ENCODE data around the gene GALM. TPM values are rescaled to one million over a fixed set of nuclear protein-coding genes. Genes with fewer than 3 reads are reported as not detected.

Gene GALM
- total and polyA plus RNA-seq, 2 of the 13 experiments (the other 11 are each of a cell fraction or from before 2014, with no cell fraction given) = 65.5 to 90.0 TPM

DNA sequence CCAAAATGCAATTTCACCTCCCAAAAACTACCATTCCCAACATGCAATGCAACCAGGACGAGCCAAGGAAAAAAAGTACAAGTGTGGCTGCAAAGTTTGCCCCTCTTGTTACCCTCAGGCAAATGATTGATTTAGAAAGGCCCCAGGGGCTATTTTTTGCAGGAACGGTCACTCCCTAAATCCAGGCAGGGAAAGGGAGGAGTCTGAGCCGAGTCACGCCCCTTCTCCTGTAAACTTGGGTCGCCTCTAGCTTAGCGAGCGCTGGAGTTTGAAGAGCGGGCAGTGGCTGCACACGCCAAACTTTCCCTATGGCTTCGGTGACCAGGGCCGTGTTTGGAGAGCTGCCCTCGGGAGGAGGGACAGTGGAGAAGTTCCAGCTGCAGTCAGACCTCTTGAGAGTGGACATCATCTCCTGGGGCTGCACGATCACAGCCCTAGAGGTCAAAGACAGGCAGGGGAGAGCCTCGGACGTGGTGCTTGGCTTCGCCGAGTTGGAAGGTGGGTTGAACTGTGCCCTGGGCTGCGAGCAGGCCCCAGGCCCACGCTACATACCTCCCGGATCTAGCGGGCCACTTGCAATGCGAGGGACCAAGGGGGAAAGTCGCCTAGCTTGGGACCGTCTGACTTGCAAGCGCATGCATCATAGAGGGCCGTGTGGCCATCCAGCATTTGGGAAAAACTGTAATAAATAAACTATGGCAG is at the start of gene GALM (continued):
- TF ChIP-seq, protein P1, sequence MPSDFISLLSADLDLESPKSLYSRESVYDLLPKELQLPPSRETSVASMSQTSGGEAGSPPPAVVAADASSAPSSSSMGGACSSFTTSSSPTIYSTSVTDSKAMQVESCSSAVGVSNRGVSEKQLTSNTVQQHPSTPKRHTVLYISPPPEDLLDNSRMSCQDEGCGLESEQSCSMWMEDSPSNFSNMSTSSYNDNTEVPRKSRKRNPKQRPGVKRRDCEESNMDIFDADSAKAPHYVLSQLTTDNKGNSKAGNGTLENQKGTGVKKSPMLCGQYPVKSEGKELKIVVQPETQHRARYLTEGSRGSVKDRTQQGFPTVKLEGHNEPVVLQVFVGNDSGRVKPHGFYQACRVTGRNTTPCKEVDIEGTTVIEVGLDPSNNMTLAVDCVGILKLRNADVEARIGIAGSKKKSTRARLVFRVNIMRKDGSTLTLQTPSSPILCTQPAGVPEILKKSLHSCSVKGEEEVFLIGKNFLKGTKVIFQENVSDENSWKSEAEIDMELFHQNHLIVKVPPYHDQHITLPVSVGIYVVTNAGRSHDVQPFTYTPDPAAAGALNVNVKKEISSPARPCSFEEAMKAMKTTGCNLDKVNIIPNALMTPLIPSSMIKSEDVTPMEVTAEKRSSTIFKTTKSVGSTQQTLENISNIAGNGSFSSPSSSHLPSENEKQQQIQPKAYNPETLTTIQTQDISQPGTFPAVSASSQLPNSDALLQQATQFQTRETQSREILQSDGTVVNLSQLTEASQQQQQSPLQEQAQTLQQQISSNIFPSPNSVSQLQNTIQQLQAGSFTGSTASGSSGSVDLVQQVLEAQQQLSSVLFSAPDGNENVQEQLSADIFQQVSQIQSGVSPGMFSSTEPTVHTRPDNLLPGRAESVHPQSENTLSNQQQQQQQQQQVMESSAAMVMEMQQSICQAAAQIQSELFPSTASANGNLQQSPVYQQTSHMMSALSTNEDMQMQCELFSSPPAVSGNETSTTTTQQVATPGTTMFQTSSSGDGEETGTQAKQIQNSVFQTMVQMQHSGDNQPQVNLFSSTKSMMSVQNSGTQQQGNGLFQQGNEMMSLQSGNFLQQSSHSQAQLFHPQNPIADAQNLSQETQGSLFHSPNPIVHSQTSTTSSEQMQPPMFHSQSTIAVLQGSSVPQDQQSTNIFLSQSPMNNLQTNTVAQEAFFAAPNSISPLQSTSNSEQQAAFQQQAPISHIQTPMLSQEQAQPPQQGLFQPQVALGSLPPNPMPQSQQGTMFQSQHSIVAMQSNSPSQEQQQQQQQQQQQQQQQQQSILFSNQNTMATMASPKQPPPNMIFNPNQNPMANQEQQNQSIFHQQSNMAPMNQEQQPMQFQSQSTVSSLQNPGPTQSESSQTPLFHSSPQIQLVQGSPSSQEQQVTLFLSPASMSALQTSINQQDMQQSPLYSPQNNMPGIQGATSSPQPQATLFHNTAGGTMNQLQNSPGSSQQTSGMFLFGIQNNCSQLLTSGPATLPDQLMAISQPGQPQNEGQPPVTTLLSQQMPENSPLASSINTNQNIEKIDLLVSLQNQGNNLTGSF (CRISPR knock-in tag; IDR thresholded peaks at IDR 0.05) = peak; percentile 79; the same call in 1 of the 2 replicates
- TF ChIP-seq PAX8 (CRISPR knock-in tag; IDR thresholded peaks at IDR 0.05; ENCODE audit: borderline replicate concordance) (peak; percentile 96; the same call in 1 of the 2 replicates), PHF20 (CRISPR knock-in tag; IDR thresholded peaks at IDR 0.05) (peak; percentile 75), TP53 (CRISPR knock-in tag; conservative IDR thresholded peaks at IDR 0.05) (no peak; the same call in 1 of the 2 replicates), ZNF382 (CRISPR knock-in tag; IDR thresholded peaks at IDR 0.05; ENCODE audit: borderline replicate concordance) (no peak), KMT2A (CRISPR knock-in tag; IDR thresholded peaks at IDR 0.05) (peak; percentile 90), RNF2 (conservative IDR thresholded peaks at IDR 0.05; ENCODE audit: low read depth) (0 out of 2 replicates have a peak, but pooled peaks have one; percentile 24), PHF5A (CRISPR knock-in tag; IDR thresholded peaks at IDR 0.05; ENCODE audit: low read depth, unreplicated experiment) (peak; percentile 91), SP2 (CRISPR knock-in tag; IDR thresholded peaks at IDR 0.05) (peak; percentile 52; the same call in 1 of the 2 replicates)
- TF ChIP-seq, protein P2, sequence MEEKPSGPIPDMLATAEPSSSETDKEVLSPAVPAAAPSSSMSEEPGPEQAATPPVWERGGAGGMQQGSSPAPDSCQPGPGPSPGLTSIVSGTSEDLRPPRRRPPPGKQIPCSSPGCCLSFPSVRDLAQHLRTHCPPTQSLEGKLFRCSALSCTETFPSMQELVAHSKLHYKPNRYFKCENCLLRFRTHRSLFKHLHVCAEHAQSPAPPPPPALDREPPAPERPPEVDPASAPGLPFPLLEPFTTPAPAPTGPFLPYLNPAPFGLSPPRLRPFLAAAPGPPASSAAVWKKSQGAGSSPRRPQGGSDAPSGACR (CRISPR knock-in tag; IDR thresholded peaks at IDR 0.05) = no peak
- TF ChIP-seq, protein P3, sequence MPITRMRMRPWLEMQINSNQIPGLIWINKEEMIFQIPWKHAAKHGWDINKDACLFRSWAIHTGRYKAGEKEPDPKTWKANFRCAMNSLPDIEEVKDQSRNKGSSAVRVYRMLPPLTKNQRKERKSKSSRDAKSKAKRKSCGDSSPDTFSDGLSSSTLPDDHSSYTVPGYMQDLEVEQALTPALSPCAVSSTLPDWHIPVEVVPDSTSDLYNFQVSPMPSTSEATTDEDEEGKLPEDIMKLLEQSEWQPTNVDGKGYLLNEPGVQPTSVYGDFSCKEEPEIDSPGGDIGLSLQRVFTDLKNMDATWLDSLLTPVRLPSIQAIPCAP (CRISPR knock-in tag; IDR thresholded peaks at IDR 0.05; ENCODE audit: low read depth) = 0 out of 2 replicates have a peak, but pooled peaks have one; percentile 65
- TF ChIP-seq, protein P4, sequence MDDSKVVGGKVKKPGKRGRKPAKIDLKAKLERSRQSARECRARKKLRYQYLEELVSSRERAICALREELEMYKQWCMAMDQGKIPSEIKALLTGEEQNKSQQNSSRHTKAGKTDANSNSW (CRISPR knock-in tag; IDR thresholded peaks at IDR 0.05; ENCODE audit: borderline replicate concordance) = no peak
- TF ChIP-seq, protein P5, sequence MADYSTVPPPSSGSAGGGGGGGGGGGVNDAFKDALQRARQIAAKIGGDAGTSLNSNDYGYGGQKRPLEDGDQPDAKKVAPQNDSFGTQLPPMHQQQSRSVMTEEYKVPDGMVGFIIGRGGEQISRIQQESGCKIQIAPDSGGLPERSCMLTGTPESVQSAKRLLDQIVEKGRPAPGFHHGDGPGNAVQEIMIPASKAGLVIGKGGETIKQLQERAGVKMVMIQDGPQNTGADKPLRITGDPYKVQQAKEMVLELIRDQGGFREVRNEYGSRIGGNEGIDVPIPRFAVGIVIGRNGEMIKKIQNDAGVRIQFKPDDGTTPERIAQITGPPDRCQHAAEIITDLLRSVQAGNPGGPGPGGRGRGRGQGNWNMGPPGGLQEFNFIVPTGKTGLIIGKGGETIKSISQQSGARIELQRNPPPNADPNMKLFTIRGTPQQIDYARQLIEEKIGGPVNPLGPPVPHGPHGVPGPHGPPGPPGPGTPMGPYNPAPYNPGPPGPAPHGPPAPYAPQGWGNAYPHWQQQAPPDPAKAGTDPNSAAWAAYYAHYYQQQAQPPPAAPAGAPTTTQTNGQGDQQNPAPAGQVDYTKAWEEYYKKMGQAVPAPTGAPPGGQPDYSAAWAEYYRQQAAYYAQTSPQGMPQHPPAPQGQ (CRISPR knock-in tag; IDR thresholded peaks at IDR 0.05; ENCODE audit: borderline replicate concordance) = no peak
- TF ChIP-seq, protein P6, sequence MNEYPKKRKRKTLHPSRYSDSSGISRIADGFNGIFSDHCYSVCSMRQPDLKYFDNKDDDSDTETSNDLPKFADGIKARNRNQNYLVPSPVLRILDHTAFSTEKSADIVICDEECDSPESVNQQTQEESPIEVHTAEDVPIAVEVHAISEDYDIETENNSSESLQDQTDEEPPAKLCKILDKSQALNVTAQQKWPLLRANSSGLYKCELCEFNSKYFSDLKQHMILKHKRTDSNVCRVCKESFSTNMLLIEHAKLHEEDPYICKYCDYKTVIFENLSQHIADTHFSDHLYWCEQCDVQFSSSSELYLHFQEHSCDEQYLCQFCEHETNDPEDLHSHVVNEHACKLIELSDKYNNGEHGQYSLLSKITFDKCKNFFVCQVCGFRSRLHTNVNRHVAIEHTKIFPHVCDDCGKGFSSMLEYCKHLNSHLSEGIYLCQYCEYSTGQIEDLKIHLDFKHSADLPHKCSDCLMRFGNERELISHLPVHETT (CRISPR knock-in tag; conservative IDR thresholded peaks at IDR 0.05) = peak; percentile 22; the same call in 1 of the 2 replicates
- TF ChIP-seq, protein P7, sequence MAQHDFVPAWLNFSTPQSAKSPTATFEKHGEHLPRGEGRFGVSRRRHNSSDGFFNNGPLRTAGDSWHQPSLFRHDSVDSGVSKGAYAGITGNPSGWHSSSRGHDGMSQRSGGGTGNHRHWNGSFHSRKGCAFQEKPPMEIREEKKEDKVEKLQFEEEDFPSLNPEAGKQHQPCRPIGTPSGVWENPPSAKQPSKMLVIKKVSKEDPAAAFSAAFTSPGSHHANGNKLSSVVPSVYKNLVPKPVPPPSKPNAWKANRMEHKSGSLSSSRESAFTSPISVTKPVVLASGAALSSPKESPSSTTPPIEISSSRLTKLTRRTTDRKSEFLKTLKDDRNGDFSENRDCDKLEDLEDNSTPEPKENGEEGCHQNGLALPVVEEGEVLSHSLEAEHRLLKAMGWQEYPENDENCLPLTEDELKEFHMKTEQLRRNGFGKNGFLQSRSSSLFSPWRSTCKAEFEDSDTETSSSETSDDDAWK (CRISPR knock-in tag; IDR thresholded peaks at IDR 0.05) = no peak

Data from HepG2 (cell line).